ENCODE data around the gene BICC1. TPM values are rescaled to one million over a fixed set of nuclear protein-coding genes. Genes with fewer than 3 reads are reported as not detected.

The BICC1 gene
- total and polyA plus RNA-seq, 2 donors (not counting 1 experiment from before 2014, with no cell fraction given) = not detected

- Mint-ChIP-seq H3K27me3 (no peaks in the 10 kb centered on the region), H3K4me3 (no peak overlapping the region), H3K4me1 (no peaks in the 10 kb centered on the region), H3K9me3 (ENCODE audit: insufficient read depth) (no peaks in the 10 kb centered on the region), H3K27ac (no peak overlapping the region)
- ATAC-seq (ENCODE audit: low read depth) (no peak), DNase-seq (no peak)
- no peaks in the 10 kb centered on the region for H4K20me1 ChIP-seq (ENCODE audit: control insufficient read depth, insufficient read depth, low read length, poor library complexity, severe bottlenecking)
- no peak overlapping the region for H3K27ac ChIP-seq (ENCODE audit: low read length in 2 of 2)
- H3K4me3 ChIP-seq (ENCODE audit: control extremely low read depth in 1 of 5, extremely low read depth in 1 of 5, insufficient read depth in 1 of 5, low read depth in 2 of 5, low read length in 4 of 5) = no peak overlapping the region
- POLR2A ChIA-PET = no interaction called here
- H3K27me3 ChIP-seq (replicated peaks in 1 of 4; ENCODE audit: control extremely low read depth in 1 of 4, control insufficient read depth in 3 of 4, insufficient read depth in 4 of 4, low read length in 3 of 4) = no peaks in the 10 kb centered on the region
- no CpG with 5 or more reads among the region's 3 CpGs for WGBS (ENCODE audit: insufficient coverage)
- H3K9ac ChIP-seq (ENCODE audit: low read length) = no peak overlapping the region
- CTCF ChIA-PET = no interaction called here
- H3K4me2 ChIP-seq (replicated peaks; ENCODE audit: low read depth, low read length, poor library complexity, severe bottlenecking) = no peak overlapping the region
- no peaks in the 10 kb centered on the region for H3K4me1 ChIP-seq (ENCODE audit: control insufficient read depth in 2 of 2, insufficient read depth in 2 of 2, low read length in 2 of 2)
- H3K36me3 ChIP-seq (replicated peaks in 1 of 2; ENCODE audit: control extremely low read depth in 1 of 2, control insufficient read depth in 1 of 2, extremely low read depth in 1 of 2, insufficient read depth in 2 of 2, low read length in 1 of 2) = no peaks in the 10 kb centered on the region
- TF ChIP-seq CTCF (IDR thresholded peaks at IDR 0.05) = no peak
- no peak for TF ChIP-seq EZH2 (IDR thresholded peaks at IDR 0.05; ENCODE audit: borderline replicate concordance, insufficient read depth, low read depth, low read length, poor library complexity, severe bottlenecking)
- H3K9me3 ChIP-seq (ENCODE audit: control extremely low read depth in 1 of 3, control insufficient read depth in 2 of 3, insufficient read depth in 1 of 3, low read length in 2 of 3) = no peaks in the 10 kb centered on the region
- no peaks in the 10 kb centered on the region for H3K79me2 ChIP-seq (ENCODE audit: control insufficient read depth, insufficient read depth, low read length)
- intact Hi-C loops (cut with micrococcal nuclease) = no loop called here
- H2AFZ ChIP-seq (ENCODE audit: insufficient read depth, low read depth, low read length, poor library complexity, severe bottlenecking) = no peak overlapping the region
Observed at GRCh38 chr10:58836176-58836700, 323.6 kb downstream of the BICC1 start.

- CTCF ChIA-PET = no interaction called here
Observed at GRCh38 chr10:58836991-58837575, 324.4 kb downstream of the BICC1 start.

More at GRCh38 chr10:58836991-58837575, 324.4 kb downstream of the BICC1 start:
- H3K4me3 Mint-ChIP-seq = no peak overlapping the region
- Histone ChIP-seq H2AFZ (ENCODE audit: insufficient read depth, low read depth, low read length, poor library complexity, severe bottlenecking) (no peak overlapping the region), H3K4me1 (ENCODE audit: control insufficient read depth in 2 of 2, insufficient read depth in 2 of 2, low read length in 2 of 2) (no peaks in the 10 kb centered on the region), H4K20me1 (ENCODE audit: control insufficient read depth, insufficient read depth, low read length, poor library complexity, severe bottlenecking) (no peaks in the 10 kb centered on the region), H3K4me3 (ENCODE audit: control extremely low read depth in 1 of 5, extremely low read depth in 1 of 5, insufficient read depth in 1 of 5, low read depth in 2 of 5, low read length in 4 of 5) (no peak overlapping the region), H3K4me2 (replicated peaks; ENCODE audit: low read depth, low read length, poor library complexity, severe bottlenecking) (no peak overlapping the region), H3K36me3 (replicated peaks in 1 of 2; ENCODE audit: control extremely low read depth in 1 of 2, control insufficient read depth in 1 of 2, extremely low read depth in 1 of 2, insufficient read depth in 2 of 2, low read length in 1 of 2) (no peaks in the 10 kb centered on the region), H3K27ac (ENCODE audit: low read length in 2 of 2) (no peak overlapping the region), H3K27me3 (replicated peaks in 1 of 4; ENCODE audit: control extremely low read depth in 1 of 4, control insufficient read depth in 3 of 4, insufficient read depth in 4 of 4, low read length in 3 of 4) (no peaks in the 10 kb centered on the region), H3K9me3 (ENCODE audit: control extremely low read depth in 1 of 3, control insufficient read depth in 2 of 3, insufficient read depth in 1 of 3, low read length in 2 of 3) (no peaks in the 10 kb centered on the region), H3K79me2 (ENCODE audit: control insufficient read depth, insufficient read depth, low read length) (no peaks in the 10 kb centered on the region), H3K9ac (ENCODE audit: low read length) (no peak overlapping the region)
- no peak for ATAC-seq (ENCODE audit: low read depth)
- POLR2A ChIA-PET = no interaction called here
- 88% methylated on average over 7 of the region's 8 CpGs for WGBS (ENCODE audit: insufficient coverage)
- H3K27me3 Mint-ChIP-seq = no peaks in the 10 kb centered on the region
- H3K4me1 Mint-ChIP-seq = no peaks in the 10 kb centered on the region
- DNase-seq = no peak
- intact Hi-C loops (cut with micrococcal nuclease) = no loop called here
- H3K9me3 Mint-ChIP-seq (ENCODE audit: insufficient read depth) = no peaks in the 10 kb centered on the region
- TF ChIP-seq CTCF (IDR thresholded peaks at IDR 0.05) (no peak), EZH2 (IDR thresholded peaks at IDR 0.05; ENCODE audit: borderline replicate concordance, insufficient read depth, low read depth, low read length, poor library complexity, severe bottlenecking) (no peak)
- H3K27ac Mint-ChIP-seq = no peak overlapping the region

Data from B cell (primary cell).